ENCODE measurements around the gene CFAP73.
"Not testable (repeated sequence)": the region's sequence is repeated elsewhere in the genome, so short reads cannot be mapped to it uniquely, and the experiment has no call there.

Gene CFAP73

DNA sequence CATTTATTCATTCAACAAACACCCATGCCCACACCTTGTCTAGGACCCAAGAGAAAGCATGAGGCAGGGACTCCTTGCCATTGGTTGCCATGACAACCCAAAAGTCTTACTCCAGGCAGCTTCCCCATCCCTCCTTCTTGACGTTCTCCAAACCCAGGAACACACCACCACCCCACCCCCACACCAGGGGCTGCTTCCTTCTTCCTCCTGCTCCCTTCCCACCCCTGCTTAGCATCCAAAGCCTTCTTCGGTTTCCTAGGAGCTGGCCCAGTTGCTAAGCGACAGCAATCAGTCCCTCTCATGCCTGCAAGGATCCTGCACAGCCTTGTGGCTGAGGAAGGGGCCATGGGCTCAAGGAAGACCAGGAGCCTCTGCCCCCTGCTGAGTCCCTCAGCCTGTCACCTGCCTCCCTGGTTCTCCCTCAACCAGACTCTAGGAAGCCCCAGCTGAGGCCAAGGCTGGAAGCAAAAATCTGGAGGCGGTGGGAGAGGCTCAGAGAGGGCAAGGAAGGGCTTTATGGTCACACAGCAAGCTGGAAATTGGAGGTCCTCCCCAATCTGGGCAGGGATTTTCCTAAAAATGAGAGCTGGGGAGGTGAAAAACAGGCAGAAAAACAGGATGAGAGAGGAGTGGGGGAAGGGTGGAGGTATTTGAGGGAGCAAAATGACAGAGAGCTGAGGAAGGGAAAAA, 29.4 kb upstream of the CFAP73 start:
- DNase-seq (ENCODE audit: low read depth) = no peak

DNA sequence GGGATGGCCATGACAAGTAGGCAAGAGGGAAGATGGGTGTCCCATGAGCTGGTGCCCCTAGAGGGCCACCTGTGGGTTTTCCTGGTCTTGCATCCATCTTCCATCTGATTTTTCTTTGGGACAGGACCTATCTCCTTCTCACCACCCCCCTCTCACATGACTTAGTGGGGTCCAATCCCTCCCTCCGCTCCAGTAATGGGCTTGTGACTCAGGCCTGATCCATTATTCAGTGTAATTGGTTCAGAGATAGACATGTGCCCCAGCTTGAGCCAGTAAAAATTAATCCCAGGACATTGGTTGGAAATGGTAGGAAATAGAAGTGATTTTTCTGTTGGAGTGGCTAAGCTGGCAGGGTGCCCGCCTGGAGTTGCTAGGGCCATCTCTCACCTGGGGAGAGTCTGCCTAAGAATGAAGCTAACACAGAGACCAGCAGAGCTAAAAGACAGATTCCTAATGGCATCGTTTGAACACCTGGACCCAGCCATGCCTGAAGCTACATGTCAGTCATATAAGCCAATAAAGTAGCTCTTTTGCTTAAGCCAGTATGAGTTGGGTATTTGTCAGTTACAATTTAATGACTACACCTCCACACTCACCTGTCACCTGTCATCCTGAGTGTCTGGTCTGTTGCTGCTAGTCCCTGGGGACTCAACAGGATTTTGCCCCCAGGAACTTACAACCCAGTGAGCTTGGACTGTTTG, 28.7 kb upstream of the CFAP73 start:
- no peak for DNase-seq (ENCODE audit: low read depth)

DNA sequence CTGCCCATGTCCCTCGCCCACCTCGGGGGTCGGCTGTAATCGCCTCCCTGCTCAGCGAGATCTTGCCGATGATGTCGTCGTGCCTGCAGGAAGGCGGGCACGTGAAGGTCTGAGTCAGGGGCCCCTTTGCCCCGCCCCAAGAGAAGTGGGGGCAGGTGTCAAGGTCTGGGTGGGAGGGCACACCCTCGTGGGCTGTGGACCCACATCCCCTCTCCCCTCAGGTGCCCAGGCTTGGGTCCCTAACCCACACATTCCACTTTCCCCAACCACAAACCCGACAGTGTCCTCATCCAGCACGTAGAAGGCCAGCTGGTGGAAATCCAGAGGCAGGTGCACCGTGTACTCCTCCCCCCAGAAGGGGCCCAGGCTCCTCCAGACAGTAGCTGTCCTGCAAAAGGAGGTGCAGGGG, 21.7 kb upstream of the CFAP73 start:
- no peak for DNase-seq (ENCODE audit: low read depth)

DNA sequence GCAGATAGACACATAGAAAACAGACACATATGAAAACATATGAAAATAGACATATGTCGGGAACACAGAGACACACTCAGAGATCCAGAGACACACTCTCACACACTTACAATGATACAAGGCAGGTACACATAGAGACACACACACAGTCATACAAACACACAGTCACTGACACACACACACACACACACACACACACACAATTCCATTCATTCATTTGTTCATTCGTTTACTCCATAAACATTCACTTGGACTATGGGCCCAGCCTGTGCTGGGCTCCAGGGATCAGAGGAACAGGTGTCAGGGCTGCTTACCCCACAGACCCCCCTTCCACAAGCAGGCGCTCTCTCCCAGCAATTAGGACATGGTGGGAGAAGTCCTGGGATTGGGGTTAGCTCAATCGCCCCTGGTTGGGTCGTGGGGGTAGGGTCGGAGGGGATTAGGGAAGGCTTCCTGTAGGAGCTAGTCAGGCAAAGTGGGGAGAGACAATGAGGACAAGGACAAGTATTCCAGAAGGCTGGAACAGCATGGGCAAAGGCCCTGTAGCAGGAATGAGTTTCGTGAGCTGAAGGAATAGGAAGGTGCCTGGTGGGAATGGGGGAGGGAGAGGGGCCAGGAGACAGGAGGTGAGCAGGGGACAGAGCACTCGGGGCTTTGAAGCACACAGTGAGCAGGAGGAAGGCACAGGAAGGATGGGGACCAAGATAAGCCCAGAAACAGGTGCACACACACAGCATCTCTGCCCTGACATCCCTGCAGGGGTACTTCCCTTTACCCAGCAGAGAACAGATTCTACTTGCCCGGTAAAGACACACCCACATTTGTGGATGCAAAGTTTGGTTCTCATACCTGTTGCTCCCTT, 20.5 kb upstream of the CFAP73 start:
- no peak for DNase-seq (ENCODE audit: low read depth)

DNA sequence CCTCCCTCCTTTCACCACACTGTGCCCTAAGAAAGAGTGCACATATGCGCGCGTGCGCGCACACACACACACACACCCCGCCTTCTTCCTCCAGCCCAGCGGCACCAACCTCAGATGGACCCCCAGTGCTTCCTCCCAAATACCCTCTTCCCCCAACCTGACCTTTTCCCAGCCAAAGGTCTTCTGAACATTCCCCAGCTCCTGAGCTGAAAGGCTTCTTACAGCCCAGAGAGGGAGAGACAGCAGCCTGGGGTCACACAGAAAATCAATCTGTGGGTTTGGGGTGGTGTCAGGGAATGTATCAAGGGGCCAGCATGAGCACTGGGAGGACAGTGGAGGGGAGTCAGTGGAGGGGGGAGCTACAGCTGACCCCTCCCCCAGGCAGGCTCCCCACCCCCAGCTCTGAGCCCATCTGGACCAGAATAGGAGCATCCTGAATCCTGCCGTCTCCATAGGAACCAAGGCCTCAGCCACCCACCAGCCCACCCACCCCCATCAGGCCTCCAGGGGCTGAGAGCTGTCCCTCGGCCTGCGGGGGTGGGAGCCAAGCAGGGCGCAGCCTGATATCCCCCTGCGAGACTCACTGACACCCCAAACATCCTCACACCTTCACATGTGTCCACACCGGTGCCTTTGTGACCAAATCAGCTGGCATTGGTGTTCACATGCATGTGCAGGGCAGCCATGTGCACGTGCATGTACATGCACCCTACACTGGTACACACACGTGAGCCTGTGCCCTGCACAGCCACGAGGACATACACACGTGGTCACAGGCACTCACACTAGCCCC, 19.7 kb upstream of the CFAP73 start:
- DNase-seq (ENCODE audit: low read depth) = no peak

DNA sequence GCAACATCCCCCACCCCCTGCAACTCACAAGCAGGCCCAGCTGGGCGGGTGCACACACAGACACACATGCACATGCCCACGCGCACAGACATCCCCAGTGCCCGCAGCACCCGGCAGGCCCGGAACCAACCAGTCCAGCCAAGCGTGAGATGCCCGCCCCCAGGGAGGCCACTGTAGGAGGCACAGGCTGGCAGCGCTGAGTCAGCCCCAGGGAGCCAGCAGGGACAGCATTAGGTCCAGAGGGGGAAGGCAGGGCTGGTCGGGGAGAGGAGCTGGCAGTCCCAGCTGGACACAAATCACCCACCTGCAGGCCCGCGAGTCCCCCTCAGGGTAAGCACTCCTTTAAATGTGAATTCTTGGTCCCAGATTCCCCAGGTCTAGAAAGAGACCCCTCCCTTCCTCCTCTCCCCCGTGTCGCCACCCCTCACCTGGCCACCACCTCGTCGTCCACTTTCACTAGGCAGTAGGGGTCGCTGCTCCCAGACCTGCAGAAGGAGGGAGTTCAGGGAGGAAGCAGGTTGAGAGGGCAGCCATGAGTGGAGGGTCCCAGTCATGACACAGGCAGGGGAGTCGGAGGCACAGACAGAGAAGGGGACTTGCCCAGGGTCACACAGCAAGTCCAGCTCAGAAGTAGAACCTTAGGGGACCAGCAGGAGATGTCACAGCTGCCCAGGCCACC, 18.9 kb upstream of the CFAP73 start:
- no peak for DNase-seq (ENCODE audit: low read depth)

DNA sequence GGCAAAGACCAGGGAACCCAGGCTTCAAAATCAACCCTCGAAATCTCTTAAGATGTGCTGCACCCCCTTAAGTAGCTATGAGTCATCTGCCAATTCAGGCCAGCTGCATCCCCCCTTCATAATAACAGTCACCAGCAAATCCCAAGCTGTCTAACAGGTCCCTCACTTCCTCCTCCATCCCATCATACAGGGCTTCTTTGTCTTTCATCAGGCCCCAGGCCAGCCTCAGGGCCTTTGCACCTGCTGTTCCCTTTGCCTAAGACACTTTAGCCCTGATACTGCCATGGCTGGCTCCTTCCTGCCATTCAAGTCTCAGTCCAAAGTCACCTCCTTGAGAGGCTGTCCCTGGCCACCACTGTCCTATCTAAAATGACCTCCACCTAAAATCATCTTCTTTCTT, 18.0 kb upstream of the CFAP73 start:
- no peak for DNase-seq (ENCODE audit: low read depth)

DNA sequence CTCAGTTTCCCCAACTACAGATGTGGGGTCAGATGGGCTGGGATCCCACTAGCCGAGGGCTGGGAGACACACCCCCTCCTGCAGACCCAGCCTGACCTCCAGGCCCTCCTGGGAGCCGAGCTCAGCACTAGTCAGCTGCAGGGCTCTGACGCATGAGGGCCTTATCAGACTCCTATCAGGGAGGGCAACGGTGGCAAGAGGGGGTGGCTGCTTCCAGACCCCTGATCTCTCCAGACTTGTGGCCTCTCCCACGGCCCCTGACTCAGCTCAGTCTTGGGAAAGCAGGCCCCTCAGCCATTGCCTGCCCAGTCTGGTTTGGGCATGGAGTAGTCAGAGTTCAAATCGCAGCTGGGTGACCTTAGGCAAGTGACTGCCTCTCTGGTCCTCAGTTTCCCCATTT, 16.5 kb upstream of the CFAP73 start:
- no peak for DNase-seq (ENCODE audit: low read depth)

DNA sequence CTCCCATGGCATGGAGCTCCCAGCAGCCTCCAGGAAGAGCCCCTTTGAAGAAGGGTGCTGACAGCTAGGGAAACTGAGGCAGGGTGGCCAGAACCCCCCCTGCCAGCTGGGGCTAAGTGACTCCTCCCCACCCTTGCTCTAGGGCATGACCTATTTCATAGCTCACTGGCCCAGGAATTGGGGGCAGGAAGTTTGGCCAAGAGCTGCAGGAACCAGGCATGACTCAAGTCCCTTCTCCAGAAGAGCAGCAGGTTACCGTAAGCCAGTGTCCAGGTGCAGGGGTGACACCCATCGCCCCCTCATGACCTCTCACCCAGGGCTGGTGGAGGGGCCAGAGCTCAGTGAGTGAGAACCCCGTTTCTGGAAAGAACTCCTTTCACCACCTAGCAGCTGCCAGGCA, 15.9 kb upstream of the CFAP73 start:
- no peak for DNase-seq (ENCODE audit: low read depth)

DNA sequence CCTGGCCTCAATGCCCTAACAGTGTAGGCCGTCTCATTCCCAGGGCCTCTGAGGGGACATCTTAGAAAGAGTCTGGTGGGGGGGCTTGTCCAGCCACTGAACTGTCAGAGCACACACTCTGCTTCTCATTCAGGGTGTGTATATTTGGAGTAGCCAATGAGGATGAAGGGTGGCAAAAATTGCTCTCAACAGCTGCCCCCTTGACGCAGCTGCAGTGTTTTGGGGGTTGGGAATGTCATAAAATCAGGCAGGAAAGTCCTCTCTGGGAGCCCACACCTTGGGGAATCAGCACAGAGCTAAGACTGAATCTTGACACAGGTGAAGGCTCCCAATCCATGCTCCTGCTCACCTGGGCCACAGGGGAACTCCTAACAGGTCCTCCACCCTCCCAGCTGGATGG, 15.5 kb upstream of the CFAP73 start:
- DNase-seq (ENCODE audit: low read depth) = no peak

DNA sequence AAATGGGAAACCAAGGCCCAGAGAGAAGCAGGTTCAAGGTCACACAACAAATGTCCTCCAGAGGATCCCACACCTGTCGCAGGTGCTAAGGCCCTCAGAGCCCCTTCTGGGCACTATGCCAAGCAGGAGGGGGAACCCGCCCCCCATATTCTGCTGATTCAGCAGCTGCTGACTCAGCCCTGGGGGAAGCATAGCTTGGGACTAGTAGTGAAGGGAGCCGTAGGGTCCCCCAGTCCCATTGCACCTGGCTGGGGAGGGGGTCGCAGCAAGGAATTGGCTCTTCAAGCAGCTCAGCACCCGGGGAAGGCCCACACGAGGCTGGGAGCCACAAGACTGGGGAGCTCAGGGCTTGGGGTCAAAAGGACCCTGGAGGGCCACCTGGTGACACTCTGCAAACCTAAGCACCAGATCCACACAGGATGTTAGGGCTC, 15.0 kb upstream of the CFAP73 start:
- DNase-seq (ENCODE audit: low read depth) = no peak

DNA sequence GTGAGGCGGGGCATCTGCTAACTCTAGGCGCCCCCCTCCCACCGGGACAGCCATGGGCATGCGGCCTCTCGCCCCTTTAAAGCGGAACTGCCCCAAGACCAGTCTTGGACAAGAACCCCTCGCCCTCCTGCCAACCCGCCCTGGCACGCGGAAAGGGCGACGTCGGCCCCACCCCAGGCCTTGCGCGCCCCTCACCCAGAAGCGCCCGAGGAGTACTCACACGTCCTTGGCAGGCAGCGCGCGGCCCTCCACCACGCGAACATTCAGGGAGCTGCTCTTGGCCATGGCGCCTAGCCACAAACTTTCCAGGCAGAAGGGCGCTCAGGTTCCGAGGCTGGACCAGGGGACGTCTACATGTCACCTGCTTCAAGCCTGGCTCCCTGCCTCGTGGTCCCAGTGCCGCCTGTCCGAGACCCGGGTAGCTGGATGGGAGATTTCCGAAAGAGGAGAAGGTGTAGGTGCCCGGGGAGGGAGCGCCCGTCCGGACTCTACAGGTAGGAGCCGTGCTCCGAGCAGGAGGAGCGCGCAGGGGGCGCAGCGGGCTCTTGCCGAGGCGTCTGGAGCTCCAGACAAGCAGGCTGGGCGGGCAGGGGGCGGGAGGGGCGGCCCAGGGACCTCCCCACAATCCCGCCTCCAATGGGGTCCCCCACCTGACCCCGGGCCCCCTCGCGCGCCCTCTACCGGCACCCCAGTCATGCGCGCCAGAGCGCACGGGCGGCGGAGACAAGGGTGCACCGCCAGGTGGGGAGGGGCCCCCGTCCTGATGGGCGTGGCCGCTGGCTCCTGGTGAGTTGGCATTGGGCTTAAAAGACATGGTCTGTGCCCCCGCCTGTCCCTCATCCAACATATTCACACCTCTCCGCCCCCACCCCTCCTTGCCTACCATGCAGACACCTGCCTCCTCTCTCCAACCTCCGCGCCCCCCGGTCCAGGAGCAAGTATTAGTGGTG, 14.1 kb upstream of the CFAP73 start, which contains the start of gene RASAL1:
Gene RASAL1, minus strand, starts transcription at position 584 of the 950 bp plus-strand sequence. Its CDS starts 299 bp downstream, at position 285.
- no peak for DNase-seq (ENCODE audit: low read depth)

DNA sequence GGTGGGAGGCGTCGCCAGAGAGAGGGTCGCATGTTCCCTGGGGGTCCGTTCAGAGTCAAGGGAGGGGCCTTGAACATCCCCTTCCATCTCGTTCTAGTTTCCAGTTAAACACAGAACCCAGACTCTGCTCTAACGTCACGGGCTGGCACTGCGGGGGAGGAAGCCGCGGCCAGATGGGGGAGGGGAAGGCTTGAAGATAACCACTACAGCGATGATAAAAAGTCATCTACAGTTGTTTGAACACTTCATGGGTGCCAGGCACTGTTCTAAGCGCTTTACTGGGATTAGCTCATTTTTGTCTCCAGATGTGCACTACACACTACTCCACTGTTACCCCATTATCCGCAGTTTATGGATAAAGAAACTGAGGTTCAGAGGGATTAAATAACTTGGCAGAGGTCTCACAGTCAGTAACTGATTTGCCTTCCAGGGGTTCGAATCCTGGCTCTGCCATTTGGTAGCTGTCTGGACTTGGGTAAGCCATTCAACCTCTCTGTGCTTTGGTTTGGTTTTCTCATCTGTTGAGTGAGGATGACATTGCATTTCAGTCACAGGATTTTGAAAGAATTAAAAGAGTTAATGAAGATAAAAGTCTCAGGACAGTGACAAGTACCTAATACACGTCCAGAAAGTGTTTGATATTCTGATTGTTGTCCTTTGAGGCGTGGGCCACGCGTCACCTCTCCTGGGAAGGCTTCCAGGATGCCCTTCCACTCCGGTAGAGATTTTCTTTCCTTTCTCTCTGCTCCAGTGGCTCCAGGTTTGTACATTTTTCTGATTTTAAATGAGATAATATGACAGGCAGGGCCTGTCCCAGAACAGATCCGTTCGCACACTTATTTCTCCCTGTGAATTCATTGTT, 13.2 kb upstream of the CFAP73 start:
- no peak for DNase-seq (ENCODE audit: low read depth)

DNA sequence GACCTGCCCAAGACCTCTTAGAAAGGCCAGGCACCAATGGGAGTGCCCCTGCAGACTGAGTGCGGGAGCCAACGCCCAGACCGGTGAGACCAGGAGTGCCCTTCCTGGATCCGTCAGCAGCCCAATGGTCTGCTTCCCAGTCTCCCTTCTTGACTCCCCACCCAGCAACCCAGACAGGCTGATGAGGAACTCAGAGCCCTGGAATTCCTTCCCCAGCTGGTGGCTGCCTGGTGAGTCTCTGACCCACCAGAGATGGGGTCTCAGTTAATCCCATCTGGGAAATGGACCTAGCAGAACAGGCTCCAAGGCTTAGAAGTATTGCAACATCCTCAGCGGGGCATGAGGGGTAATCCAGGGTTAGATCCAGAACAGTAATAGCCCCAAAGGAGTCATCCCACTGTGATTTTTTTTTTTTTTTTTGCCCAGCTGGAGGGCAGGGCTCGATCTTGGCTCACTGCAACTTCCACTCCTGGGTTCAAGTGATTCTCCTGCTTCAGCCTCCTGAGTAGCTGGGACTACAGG, 12.5 kb upstream of the CFAP73 start:
- no peak for DNase-seq (ENCODE audit: low read depth)

DNA sequence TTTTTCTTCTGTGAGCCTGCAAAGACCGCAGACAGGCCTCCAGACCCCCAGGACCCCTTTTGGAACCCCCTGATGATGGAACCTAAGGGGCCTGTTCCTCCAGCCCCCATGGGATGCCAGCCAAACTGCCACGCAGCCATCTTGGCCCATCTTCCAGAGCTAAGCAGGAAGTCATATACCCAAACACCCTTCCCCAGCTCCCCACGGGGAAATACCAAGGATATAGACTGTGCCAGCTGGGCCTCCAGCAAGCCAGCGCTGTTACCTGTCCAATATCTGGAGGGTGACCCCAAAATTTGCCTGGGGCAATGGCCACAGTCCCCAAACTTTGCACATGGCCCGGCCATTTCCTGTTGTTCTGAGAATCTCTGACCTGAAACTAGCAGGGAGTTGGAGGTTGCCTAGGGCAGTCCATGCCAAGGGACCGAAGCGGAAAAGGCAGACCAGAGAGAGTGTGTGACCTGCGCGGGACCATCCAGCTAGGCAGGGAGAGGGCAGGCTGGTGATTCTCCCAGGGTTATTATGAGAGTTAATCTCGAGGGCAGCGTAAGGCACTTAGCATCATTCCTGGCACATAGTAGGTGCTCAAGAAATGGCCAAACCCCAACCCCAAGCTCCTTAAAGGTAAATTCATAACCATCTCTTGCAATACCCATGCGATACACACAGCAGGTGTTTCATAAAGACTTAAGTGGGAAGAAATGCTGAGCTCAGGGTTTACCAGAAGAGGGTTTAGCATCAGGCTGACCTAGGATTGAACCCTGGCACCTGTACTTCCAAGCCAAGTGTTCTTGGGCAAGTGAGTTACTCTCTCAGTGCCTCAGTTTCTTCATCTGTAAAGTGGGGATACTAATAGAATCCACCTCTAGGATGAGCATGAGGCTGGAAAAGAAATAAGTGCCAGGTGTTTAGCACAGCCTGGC, 11.4 kb upstream of the CFAP73 start:
- DNase-seq (ENCODE audit: low read depth) = no peak

DNA sequence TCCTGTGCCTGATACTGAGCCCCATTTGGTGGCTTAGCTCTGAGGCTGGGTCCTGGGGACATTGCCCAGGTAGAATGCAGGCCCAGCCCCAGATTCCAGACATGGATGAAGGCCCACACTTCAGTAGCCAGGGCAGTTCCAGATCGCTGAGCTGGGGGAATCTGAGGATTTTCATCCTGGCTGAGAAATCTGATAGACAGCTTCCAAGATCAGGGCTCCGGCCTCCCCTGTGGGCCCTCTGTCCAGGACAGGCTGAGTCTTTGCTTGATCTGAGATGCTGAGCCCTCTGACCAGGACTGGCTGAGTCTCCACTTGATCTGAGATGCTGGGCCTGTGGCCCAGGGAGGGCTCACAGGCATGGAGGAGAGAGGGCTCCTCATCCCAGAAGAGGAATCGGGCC, 10.7 kb upstream of the CFAP73 start:
- no peak for DNase-seq (ENCODE audit: low read depth)

DNA sequence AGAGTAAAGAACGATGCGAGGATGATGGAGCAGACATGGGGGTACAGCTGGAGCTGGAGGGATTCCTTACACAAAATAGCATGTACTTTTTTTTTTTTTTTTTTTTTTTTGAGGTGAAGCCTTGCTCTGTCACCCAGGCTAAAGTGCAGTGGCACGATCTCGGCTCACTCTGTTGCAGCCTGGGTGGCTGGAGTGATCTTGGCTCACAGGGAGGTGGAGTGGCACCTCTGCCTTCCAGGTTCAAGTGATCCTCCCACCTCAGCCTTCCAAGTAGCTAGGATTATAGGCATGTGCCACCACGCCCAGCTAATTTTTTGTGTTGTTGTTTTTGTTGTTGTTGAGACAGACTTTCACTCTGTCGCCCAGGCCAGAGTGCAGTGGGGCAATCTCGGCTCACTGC, 8.8 kb upstream of the CFAP73 start:
- DNase-seq (ENCODE audit: low read depth) = no peak

DNA sequence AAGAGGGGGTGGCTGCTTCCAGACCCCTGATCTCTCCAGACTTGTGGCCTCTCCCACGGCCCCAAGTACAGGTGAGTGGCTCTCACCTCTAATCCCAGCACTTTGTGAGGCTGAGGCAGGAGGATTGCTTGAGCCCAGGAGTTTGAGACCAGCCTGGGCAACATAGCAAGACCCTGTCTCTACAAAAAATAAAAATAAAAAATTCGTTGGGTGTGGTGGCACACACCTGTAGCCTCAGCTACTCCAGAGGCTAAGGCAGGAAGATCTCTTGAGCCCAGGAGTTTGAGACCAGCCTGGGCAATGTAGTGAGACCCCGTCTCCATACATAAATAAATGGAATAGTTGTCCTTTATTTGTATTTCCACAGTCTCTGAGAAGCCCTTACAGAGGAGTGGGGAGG, 7.8 kb upstream of the CFAP73 start:
- DNase-seq (ENCODE audit: low read depth) = not testable (repeated sequence)

Data from GM04503 (cell line).